HEK293T (cell line): ENCODE data around the gene ADORA2B.
A peak's percentile ranks its signal among the peaks of the same experiment; 100 is the strongest.

Experiments
- CTCF ChIA-PET: fragments of 350-600 bp; formaldehyde crosslinking; extraction: SDS; loops from one replicate; lab custom pipeline; 2021; ENCODE audit warnings: antibody characterized with exemption, inconsistent platforms; lab: Yijun Ruan, JAX
- POLR2A ChIA-PET: fragments of 350-600 bp; formaldehyde crosslinking; extraction: SDS; loops from one replicate; lab custom pipeline; 2020; ENCODE audit warnings: antibody characterized with exemption, inconsistent platforms; lab: Yijun Ruan, JAX
- DNase-seq: peaks from one replicate; pipeline ENCODE4 v3.0.0; 2012; ENCODE audit warnings: mixed read lengths; ENCODE audit errors: extremely low spot score
- ARNT ChIP-seq: fragments of 450-650 bp; IDR thresholded peaks from 2 replicates; pipeline ENCODE4 v1.6.1; 2017; ENCODE audit warnings: mild to moderate bottlenecking
- CTBP1 ChIP-seq: fragments of 450-650 bp; IDR thresholded peaks from 2 replicates; pipeline ENCODE4 v1.6.1; 2016; ENCODE audit warnings: borderline replicate concordance
- ELF4 ChIP-seq: fragments of 450-650 bp; IDR thresholded peaks from 2 replicates; pipeline ENCODE4 v1.6.1; 2017; ENCODE audit warnings: antibody characterized with exemption
- FOXK2 ChIP-seq: fragments of 450-650 bp; IDR thresholded peaks from 2 replicates; pipeline ENCODE4 v1.6.1; 2016; ENCODE audit warnings: mild to moderate bottlenecking
- FOXM1 ChIP-seq: fragments of 450-650 bp; IDR thresholded peaks from 2 replicates; pipeline ENCODE4 v1.6.1; 2017; ENCODE audit warnings: mild to moderate bottlenecking, borderline replicate concordance
- HDGF ChIP-seq: fragments of 450-650 bp; IDR thresholded peaks from 2 replicates; pipeline ENCODE4 v1.6.1; 2017; ENCODE audit warnings: antibody characterized with exemption, borderline replicate concordance
- L3MBTL2 ChIP-seq: fragments of 450-650 bp; conservative IDR thresholded peaks from 2 replicates; pipeline ENCODE4 v1.6.1; 2016; ENCODE audit warnings: mild to moderate bottlenecking
- LEF1 ChIP-seq: fragments of 450-650 bp; IDR thresholded peaks from 2 replicates; pipeline ENCODE4 v1.6.1; 2017; ENCODE audit warnings: mild to moderate bottlenecking, borderline replicate concordance
- NFRKB ChIP-seq: fragments of 450-650 bp; IDR thresholded peaks from 2 replicates; pipeline ENCODE4 v1.6.1; 2016; ENCODE audit warnings: mild to moderate bottlenecking, moderate library complexity
- PKNOX1 ChIP-seq: fragments of 450-650 bp; IDR thresholded peaks from 2 replicates; pipeline ENCODE4 v1.6.1; 2016
- SP1 ChIP-seq: fragments of 450-650 bp; IDR thresholded peaks from 2 replicates; pipeline ENCODE4 v1.6.1; 2017
- SUZ12 ChIP-seq: fragments of 450-650 bp; IDR thresholded peaks from 2 replicates; pipeline ENCODE4 v1.6.1; 2016; ENCODE audit warnings: mild to moderate bottlenecking
- TARDBP ChIP-seq: fragments of 450-650 bp; IDR thresholded peaks from 2 replicates; pipeline ENCODE4 v1.6.1; 2016

The ADORA2B gene

GRCh38 chr17:15999141-15999973 is 54.4 kb downstream of the ADORA2B start, which contains the start of the genes TTC19 and ZSWIM7:
TTC19 (plus strand) TSS chr17:15999824; CDS start chr17:15999849, 25 bp downstream.
ZSWIM7 (minus strand) TSS chr17:15999704; CDS start chr17:15999594, 110 bp downstream.
- CTCF ChIA-PET, result interaction anchor here (0.6 to 1.9 kb wide), 9 partner anchors 12 to 1922 kb away, joined by 3 to 8 read pairs (median 5); no protein-coding TSS in a partner anchor
- POLR2A ChIA-PET, result interaction anchor here (0.6 to 4.7 kb wide), 41 partner anchors 9 to 381 kb away, joined by 3 to 74 read pairs (median 5); partner anchors contain the start of genes ADORA2B, NCOR1, PIGL and UBB

GRCh38 chr17:15999974-16000827 is 55.3 kb downstream of the ADORA2B start:
- ChIA-PET CTCF (interaction anchor here (1.2 to 1.3 kb wide), 2 partner anchors 11 to 171 kb away, joined by 4 to 8 read pairs; no protein-coding TSS in a partner anchor), POLR2A (interaction anchor here (0.6 to 4.7 kb wide), 40 partner anchors 9 to 380 kb away, joined by 3 to 74 read pairs (median 5); partner anchors contain the start of genes ADORA2B, NCOR1, PIGL and UBB)
- TF ChIP-seq FOXM1, result peak; percentile 59; the same call in 1 of the 2 replicates
- no peak for TF ChIP-seq HDGF
- TF ChIP-seq CTBP1, result no peak
- no peak for TF ChIP-seq FOXK2
- no peak for TF ChIP-seq SUZ12
- TF ChIP-seq L3MBTL2, result no peak
- peak; percentile 56 for DNase-seq

More at GRCh38 chr17:15999141-15999973, 54.4 kb downstream of the ADORA2B start, which contains the start of the genes TTC19 and ZSWIM7:
- TF ChIP-seq SUZ12, result no peak
- peak; percentile 57 for TF ChIP-seq PKNOX1
- no peak for TF ChIP-seq ELF4
- TF ChIP-seq TARDBP, result peak; percentile 67
- peak; percentile 93 for TF ChIP-seq L3MBTL2
- TF ChIP-seq ARNT, result peak; percentile 85
- TF ChIP-seq CTBP1, result peak; percentile 89
- DNase-seq, result peak; percentile 95

- ChIA-PET CTCF (interaction anchor here (0.6 kb wide), 3 partner anchors 25 to 91 kb away, joined by 3 read pairs; no protein-coding TSS in a partner anchor), POLR2A (interaction anchor here (1.1 to 4.0 kb wide), 5 partner anchors 11 to 212 kb away, joined by 3 to 34 read pairs (median 4); partner anchors contain the start of gene ADORA2B)
- DNase-seq, result no peak
- TF ChIP-seq ELF4 (no peak), ARNT (no peak), FOXK2 (no peak), L3MBTL2 (no peak), TARDBP (no peak), NFRKB (no peak), FOXM1 (no peak), PKNOX1 (no peak)
Measured at GRCh38 chr17:16001226-16001897, 56.4 kb downstream of the ADORA2B start.

GRCh38 chr17:16002708-16003260 is 57.9 kb downstream of the ADORA2B start:
- POLR2A ChIA-PET, result interaction anchor here (1.6 kb wide), 1 partner anchor 57 kb away, joined by 4 read pairs; the partner anchor contains the start of gene ADORA2B
- CTCF ChIA-PET, result no interaction called here
- no peak for DNase-seq
- TF ChIP-seq FOXM1, result no peak
- no peak for TF ChIP-seq PKNOX1
- TF ChIP-seq SP1, result no peak
- TF ChIP-seq ARNT, result no peak
- no peak for TF ChIP-seq LEF1

- POLR2A ChIA-PET, result no interaction called here
- CTCF ChIA-PET, result no interaction called here
- DNase-seq, result no peak
- TF ChIP-seq ELF4 (no peak), NFRKB (no peak), PKNOX1 (no peak)
Measured at GRCh38 chr17:16003841-16004240, 58.9 kb downstream of the ADORA2B start.
